GM21576 (cell line): Measurements from ENCODE around the gene FAM76B.
A peak's percentile ranks its signal among the peaks of the same experiment; 100 is the strongest.

Experiments used
- ATAC-seq: cut with Tn5 transposase; IDR thresholded peaks from one replicate; pipeline ENCODE4 v1.9.1; 2021; ENCODE audit warnings: mild to moderate bottlenecking, moderate library complexity; ENCODE audit not compliant: unreplicated experiment

FAM76B gene

DNA sequence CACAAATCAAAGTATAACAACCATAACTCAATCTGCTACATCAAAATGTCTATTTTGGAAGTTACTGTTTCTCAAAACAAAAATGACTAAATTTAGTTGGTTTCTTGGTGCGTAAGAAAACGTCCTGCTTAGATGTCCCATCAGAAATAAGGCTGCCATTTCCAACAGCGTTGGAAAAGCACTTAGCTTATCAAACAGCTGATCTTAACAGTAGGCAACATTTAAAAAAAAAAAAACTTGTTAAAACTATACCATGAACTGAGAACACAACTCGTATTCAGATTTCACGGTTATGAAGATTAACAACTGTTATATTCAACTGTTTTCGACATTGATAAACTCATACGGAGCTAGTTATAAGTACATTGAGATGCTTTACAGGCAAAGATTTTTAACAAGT is 3.1 kb upstream of the FAM76B start:
- ATAC-seq: no peak

DNA sequence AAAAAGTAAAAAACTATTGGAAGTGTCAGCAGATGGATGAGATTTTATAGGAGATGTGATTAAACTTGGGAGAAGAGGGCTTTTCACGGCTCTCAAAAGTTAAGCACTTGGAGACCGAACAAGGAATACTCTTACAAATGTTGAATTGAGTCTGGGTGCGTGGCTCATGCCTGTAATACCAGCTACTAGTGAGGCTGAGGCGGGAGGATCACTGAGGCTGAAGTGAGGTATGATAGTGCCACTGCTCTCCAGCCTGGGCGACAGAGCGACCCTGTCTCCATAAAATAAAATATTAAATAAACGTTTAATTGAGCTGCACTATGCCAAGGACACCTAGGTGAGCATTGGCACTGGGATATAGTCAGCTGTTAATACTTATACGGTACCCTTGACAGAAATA is 2.6 kb upstream of the FAM76B start:
- ATAC-seq: no peak

DNA sequence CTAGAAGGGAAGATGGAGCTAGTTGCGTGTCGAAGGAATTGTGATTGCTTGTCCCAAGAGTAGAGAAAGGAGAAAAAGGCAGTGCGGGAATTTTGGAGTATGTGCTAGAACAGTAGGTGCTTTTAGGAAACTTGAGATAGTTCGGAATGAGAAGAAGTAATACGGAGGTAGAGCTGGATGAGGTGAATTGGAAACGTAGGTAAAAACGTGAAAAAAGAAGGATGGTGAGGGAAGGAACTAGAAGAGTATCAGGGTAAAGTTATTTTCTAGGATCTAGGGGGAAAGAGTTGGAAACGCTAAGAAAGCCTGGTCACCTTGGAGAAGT is 2.1 kb upstream of the FAM76B start:
- ATAC-seq: no peak

DNA sequence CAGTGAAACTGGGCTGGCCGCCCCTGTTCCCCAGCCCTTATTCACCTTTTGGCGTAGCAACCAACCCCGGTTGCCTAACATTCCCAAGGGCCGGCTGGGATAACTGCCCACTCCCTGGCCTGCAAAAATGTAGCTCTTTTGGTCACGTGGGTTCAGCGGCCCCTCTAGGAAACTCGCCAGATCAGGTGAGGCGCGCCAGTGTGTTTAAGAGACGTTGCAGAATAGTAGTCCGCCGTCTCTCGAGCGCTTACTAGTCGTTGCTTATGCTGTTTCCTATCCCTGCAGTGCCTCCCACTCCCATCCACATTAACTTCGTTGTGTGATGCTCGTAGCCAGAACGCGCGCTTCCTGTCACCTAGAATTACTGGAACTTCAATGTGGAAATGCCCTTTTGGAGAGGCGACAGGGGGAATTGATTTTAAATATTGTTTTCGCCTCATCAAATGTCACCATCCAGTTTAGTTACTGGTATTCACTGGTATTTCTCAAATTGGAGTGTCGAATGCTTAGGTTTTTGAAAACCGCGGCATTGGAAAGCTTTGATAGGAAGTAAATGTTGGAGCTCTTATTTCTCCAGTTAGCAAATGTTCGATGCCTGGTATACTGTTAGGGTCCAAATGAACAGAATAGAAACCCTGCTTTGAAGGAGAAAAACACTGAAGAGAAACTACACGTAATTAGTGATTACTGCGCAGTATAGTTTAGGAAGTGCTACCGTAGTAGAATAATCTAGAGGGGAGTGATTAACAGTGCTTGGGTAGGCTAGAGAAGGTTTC is 1.5 kb upstream of the FAM76B start:
- no peak for ATAC-seq

DNA sequence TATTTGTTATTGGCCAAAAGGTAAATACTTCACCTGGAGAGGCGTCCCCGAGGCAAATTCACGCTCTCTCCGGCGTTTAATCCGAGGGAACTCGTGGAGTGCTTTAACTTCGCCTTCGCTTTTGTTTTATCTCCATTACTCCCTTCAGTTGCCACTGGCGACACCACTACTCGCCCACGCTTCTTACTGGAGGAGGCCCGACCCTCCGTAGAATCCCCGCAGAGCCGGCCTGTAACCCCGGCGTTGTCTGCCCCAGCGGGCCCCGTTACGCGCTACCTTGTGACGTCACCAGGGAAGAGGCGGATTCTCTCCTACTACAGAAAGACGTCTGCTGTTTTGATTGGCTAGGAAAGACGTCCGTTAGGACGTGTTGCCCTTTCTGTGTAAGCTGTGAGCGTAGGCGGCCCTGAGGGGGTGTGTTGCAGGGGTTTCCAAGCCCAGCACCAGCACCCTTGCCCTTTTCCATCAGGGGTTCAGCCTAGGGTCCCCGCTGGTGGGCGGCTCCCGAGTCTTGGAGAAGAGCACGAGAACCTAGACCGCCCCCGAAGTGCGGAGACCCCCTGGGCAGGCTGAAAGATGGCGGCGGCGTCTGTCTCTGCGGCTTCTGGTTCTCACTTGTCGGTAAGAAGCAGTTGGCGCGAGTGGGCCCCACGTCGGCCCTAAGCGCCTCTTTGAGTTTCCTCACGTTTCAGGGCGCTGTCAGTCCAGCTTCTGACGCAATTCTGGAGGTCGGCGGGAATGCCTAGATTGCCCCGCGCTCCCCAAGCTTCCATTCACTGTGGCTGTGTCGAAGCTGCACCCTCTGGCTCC is 746 bp upstream of the FAM76B start, which contains the start of gene CEP57:
Gene CEP57 (plus strand): TSS at position 376 of the 810 bp plus-strand sequence. CDS start 201 bp downstream, at position 577.
- ATAC-seq: peak; percentile 68

DNA sequence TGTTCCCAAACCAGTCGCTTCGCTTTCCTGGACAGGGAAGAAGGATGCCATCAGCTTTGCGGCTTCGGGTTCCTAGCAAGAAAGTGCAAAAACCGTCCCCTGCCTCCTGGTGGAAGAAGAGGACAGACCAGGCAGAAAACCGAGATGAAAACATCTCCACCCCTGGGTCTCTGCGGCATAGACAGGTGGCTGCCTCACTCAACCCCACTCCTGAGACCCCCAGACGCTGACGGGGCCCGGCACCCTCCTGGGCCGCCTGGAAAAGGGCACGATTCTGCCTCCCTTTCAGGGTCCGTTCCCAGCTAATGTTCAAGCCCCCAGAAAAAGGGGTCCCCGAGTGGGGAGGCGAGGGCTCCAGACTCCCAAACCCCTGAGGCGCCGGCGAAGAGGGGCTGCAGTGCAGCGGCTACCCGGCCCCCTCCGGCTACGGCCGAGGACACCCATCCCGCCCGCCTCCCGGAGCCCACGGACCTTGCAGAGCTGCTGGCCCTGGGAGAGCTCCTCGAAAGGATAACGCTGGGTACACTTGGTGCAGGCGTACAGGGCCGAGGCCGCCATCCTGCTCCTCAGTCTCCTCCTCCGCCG is 569 bp downstream of the FAM76B start:
- no peak for ATAC-seq

DNA sequence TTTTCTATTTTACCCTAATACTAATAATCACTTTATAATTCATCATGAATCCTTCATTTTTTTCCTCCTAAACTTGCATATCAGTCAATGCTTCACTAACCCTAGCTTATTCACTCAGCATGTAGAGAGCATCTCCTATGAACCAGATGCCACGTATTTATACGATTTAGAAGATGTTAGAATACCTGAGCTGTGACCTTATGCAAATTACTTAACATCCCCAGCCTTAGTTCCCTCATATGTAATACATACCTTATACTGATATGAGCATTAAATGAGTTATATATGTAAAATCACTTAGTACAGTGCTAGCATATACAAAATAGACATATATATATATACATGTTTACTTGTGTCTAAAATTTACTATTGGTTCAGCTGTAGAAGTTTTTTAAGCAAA is 9.0 kb downstream of the FAM76B start:
- no peak for ATAC-seq

DNA sequence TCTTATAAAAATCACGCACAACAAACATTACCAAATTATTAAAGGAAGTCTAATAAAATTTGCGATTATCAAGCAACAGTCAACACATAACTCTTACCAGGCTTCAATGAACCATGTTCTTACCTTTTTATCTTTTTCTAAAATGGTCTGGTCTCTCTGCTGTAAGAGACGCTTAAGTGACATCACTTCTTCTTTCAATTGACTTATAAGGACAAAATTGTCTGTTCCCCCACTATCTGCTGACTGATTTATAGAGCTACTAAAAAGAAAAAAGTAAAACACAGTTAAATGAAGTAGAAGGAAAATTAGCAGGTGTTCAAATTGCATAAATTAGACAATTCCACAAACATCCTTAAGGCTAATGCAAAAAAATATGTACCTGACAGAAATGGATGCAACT is 10.9 kb downstream of the FAM76B start:
- ATAC-seq: peak; percentile 45

DNA sequence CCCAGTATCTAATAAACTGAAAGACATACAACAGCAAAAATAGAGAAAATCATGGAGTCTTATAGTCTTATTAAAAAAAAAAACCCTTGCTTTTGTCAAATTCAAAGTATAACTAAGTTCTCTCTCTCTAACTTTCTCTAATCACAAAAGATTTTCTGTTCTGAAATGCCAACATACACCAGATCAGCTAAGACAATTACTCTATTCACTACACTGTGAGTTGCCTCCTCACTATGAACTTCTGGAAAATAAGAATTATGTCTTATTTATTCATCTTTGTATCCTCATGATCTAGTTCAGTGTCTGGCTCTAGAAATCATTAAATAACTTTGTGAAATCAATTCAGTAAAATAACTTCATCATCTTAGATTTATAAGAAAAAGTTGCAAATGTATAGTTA is 12.7 kb downstream of the FAM76B start:
- ATAC-seq: no peak

DNA sequence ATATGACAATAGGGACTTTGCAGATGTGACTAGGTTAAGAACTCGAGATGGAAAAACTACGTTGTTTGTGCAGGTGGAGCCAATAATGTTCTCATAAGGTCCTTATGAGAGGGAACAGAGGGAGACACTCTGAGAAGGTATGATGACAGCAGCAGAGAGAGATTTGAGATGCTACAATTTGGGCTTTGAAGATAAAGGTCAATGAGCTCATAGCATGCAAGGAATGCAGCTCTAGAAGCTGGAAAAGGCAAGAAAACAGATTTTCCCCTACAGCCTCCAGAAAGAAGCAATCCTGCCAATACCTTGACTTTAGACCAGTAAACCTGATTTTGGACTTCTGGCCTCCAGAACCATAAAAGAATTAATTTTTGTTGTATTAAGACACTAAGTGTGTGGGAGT is 21.1 kb downstream of the FAM76B start:
- no peak for ATAC-seq

DNA sequence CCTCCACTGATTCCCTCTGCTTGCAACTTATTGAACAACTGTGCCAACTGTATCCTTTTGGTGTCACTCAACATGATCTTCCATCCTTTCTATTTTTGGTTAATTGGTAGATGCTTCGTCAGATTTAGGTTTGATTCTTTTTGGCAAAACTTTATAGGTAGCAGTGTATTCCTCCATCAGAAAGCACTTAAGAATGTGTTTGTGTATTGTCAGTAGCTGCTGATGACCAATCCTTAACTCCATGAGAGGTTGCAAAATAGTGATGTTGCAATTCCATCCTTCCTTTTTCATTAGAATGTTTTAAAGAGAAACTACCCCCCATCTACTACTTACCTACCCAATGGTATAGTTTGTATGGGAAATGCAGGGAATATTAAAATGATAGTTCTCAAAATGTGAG is 22.1 kb downstream of the FAM76B start:
- ATAC-seq: no peak

DNA sequence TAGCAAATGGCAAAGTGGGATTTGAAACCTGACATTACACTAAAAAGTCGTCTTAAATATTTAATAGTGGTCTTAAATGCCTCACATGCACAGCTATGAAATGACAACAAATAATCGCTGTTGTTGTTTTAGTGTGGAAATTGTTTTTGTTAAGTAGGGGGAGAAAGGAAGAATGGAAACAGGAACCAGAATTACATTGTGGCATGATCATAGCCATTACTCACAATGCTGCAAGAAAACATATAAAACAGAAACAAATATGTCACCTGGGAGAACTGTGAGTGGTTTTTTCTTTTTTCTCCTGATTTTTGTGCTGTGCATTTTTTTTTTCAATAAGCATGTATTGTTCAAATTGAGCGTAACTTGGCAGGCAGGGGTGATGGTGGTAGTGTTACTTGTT is 22.9 kb downstream of the FAM76B start:
- ATAC-seq: no peak

DNA sequence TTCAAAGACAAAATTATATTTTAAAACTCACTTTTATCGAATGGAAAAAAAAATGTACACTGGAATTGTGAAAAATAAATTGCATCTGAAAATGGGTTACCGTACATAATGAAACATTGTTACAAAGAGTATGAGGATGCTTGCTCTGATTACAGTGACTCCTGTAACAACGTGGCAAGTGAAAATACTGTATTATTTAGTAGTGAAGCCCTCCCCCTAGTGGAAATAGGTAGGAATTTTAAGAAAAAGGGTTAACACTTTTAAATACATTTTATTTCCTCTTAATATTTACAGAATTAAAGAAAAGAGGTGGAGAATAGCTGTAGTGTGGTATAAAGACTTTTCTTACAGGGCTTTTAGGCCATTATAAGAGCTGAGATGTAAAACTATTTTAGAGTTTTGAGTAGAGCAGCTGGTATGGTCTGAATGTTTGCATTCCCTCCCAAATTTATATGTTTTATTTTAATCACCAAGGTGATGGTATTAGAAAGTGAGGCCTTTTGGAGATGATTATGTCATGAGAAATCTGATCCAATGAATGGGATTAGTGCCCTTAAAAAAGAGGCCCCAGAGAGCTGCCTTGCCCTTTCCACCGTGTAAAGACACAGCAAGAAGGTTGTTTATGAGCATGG is 25.2 kb downstream of the FAM76B start:
- ATAC-seq: peak; percentile 68

DNA sequence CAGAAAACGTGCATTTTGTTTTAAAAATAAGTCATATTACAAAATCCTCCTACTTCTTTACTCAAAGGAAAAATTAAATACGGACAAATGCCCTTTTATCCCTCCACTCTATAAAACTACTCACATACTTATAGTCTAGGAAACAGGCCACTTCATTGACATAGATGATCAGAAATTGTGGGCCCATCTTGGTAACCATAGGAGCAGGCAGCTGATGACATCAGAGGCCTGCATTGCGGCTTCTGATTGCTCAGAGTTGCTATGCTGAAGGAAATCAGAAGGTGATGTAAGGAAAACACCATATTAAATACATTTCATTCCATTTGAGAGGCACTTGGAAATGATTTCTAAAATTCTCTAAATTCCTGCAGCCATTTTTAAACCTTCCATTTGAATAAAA is 27.0 kb downstream of the FAM76B start:
- no peak for ATAC-seq

DNA sequence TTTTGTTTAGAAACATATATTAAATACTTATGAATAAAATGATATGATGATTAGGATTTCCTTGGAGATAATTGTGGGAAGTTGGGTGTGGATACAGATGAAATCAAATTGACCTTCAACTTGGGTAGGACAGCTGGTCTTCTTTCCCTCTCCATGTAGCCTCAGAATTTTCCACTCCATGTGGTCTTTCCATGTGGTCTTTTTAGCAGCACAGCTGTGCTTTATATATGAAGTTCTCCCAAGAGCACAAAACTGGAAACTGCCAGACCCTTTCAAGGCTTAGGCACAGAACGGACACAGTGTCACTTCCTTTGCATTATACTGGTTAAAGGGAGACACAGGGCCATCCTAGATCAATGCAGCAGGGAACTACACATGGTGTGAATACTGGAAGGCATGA is 28.6 kb downstream of the FAM76B start:
- no peak for ATAC-seq

DNA sequence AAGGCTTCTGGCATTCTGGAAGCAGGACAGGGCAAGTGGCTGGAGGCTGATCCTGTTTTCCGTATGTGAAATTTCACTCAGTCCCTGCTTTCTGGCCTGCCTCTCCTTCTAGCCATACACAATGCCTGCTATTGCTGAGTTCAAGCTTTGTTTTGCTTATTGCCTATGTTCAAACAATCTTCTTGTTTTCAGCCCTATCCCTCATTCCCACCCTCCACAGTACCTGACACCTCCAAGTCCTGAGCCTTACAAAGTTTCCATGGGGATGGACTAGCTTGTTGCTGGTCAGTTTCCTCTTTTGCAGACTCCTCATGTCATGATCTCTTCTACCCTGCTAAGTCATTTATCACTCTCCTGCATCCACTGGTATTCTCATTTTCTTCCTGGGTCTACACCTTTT is 38.1 kb downstream of the FAM76B start:
- ATAC-seq: no peak

DNA sequence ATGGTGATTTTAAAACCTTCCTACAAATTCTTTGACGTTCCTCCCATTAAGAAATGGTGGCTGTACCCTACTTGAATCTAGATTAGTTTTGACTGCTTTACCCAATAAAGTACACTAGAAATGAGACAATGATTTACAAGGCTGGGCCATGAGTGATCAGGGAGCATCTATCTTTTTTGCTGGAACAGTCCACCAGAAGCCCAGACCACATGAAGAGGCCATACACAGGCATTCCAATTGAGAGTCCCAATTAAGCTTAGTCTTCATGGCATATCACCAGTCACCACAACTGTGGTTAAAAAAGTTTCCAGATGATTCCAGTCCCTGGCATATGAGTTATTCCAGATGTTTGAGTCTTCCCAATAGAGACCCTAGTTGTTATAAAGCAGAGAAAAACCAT is 39.5 kb downstream of the FAM76B start:
- no peak for ATAC-seq

DNA sequence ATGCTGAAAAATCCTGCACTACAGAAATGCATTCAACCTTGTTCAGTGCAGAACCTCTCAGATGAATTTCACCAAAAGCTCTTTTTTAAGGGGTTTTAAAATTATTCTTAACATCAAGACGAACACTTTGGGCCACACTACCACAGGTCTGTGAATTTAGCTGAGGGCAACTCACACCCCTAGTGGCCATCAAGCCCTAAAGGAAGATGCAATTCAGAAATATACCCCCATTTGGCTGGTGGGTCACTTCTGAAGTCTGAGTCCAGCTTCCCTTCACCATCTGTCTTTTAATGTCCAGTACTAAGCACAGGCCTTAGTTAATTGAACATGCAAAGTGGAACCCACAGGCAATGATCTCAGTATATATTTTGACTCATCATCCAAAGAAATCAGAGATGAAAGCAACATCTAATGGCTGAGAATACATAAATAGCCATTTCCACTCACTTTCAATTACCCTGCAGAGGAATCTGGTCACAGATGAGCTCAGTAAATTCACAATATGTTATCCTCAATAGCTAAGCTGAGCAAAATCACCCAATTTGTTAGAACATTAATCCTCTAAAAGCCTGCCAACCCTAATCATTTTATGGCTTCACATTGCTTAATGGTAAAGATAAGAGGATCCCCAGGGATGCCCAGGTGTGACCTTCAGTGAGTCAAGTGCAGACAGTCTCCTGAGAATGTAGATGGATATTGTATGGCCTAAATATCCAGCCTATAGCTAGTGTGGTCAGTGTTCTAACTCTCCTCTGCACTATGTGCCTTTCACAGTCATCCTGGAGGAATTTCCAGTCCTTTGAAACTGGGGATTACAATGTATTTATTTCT is 50.3 kb downstream of the FAM76B start:
- no peak for ATAC-seq

DNA sequence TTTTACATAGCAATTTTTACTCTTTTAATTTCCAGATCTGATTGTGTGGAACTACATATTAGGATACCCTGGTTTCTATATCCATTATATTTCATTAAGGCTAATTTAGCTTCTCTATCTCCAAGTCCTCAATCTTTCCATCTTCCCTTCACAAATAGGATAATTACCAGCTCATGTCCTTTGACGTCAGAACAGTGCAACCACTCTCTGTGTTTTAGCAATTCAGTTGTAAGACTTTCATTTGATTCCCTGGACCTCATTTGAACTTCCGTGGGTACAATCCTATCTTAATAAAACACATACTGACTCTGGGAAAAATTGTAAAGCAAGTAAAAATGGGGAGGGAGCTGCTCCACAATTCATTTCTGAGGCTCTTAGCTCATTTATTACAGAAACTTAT is 52.8 kb downstream of the FAM76B start:
- ATAC-seq: no peak

DNA sequence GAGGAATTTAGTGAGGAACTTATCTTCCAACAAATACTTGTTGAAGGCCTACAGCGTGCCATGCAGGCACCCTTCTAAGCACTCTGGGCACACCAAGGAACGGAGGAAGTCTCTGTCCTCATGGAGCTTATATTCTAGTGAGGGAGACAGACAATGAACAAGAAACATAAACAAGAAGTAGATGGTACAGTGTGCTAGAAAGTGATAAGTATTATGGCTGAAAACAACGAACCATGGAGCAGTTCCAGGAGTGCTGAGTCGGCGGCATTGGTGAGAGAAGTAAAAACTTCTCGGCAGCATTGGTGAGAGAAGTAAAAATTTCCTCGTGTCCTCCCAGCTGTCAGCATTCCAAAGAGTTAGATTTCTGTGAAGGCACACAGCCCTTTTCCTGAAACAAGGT is 53.2 kb downstream of the FAM76B start:
- ATAC-seq: no peak
